Progenitor cell of endocrine pancreas (in vitro differentiated cells): ENCODE data around the gene AGGF1. TPM values are rescaled to one million over a fixed set of nuclear protein-coding genes. Genes with fewer than 3 reads are reported as not detected.

ENCODE experiments used
- DNase-seq: peaks from one replicate; pipeline ENCODE4 v3.0.0; 2021; ENCODE audit warnings: low spot score; ENCODE audit not compliant: unreplicated experiment
- H3K27ac Mint-ChIP-seq: 2 replicates; pipeline ENCODE4 v1.8.0; 2021; ENCODE audit warnings: mild to moderate bottlenecking, moderate library complexity, mixed read lengths
- H3K27me3 Mint-ChIP-seq: 2 replicates; pipeline ENCODE4 v1.8.0; 2021; ENCODE audit warnings: mixed read lengths
- H3K36me3 Mint-ChIP-seq: 2 replicates; pipeline ENCODE4 v1.8.0; 2022; ENCODE audit warnings: mixed read lengths; ENCODE audit not compliant: insufficient read depth
- H3K4me1 Mint-ChIP-seq: 2 replicates; pipeline ENCODE4 v1.8.0; 2021; ENCODE audit warnings: low read depth, mixed read lengths
- H3K4me3 Mint-ChIP-seq: 2 replicates; pipeline ENCODE4 v1.8.0; 2021; ENCODE audit warnings: low read depth, mild to moderate bottlenecking, moderate library complexity, mixed read lengths
- H3K9me3 Mint-ChIP-seq: 2 replicates; pipeline ENCODE4 v1.8.0; 2021; ENCODE audit warnings: low read depth, mixed read lengths
- CTCF ChIP-seq: fragments of 200-600 bp; sonication (generic); IDR thresholded peaks from one replicate; pipeline ENCODE4 v1.5.0; 2021; ENCODE audit warnings: antibody characterized with exemption, mild to moderate bottlenecking; ENCODE audit not compliant: unreplicated experiment
- long read RNA-seq: library from polyadenylated mRNA; unstranded; transcript quantifications from one replicate; pipeline ENCODE4 v2.0.0, GENCODE V29; 2020
- total RNA-seq: library from RNA; stranded (reverse); gene quantifications from 2 replicates; pipeline ENCODE4 v1.2.1, GENCODE V29; 2021

AGGF1 gene
- total RNA-seq = 26.3 and 28.1 TPM in 2 replicates
- long read RNA-seq, full-length matches to known transcripts = 4 of 41 reads
- long read RNA-seq, partial matches to known transcripts = 31 of 41 reads
- long read RNA-seq, other reads (novel, unspliced or antisense) = 6 of 41 reads

- H3K4me1 Mint-ChIP-seq = peaks cover 11% of the 10 kb centered on the region
- H3K9me3 Mint-ChIP-seq = peaks cover 13% of the 10 kb centered on the region
- H3K27ac Mint-ChIP-seq = peak within 1 kb of the TSS; percentile 96
- H3K36me3 Mint-ChIP-seq = peaks cover 11% of the 10 kb centered on the region
- DNase-seq = peak; percentile 64
- peak within 1 kb of the TSS; percentile 87 for H3K4me3 Mint-ChIP-seq
- no peaks in the 10 kb centered on the region for H3K27me3 Mint-ChIP-seq
- no peak for TF ChIP-seq CTCF
These were observed at the start of gene AGGF1 for GRCh38 chr5:77030097-77031071. AGGF1 (plus strand) TSS chr5:77030404; CDS start chr5:77030767, 363 bp downstream.

- H3K9me3 Mint-ChIP-seq = no peaks in the 10 kb centered on the region
- H3K27ac Mint-ChIP-seq = no peak overlapping the region
- H3K36me3 Mint-ChIP-seq = no peaks in the 10 kb centered on the region
- no peak overlapping the region for H3K4me3 Mint-ChIP-seq
- peaks cover 1% of the 10 kb centered on the region for H3K4me1 Mint-ChIP-seq
- no peaks in the 10 kb centered on the region for H3K27me3 Mint-ChIP-seq
- TF ChIP-seq CTCF = no peak
- DNase-seq = no peak
These were observed 49.6 kb upstream of the AGGF1 start for GRCh38 chr5:76980518-76981144.

GRCh38 chr5:76982450-76982849, 47.8 kb upstream of the AGGF1 start:
- no peak for DNase-seq
- TF ChIP-seq CTCF = no peak
- H3K27ac Mint-ChIP-seq = no peak overlapping the region
- H3K4me3 Mint-ChIP-seq = no peak overlapping the region
- no peaks in the 10 kb centered on the region for H3K27me3 Mint-ChIP-seq
- H3K9me3 Mint-ChIP-seq = no peaks in the 10 kb centered on the region
- H3K4me1 Mint-ChIP-seq = peaks cover 6% of the 10 kb centered on the region
- H3K36me3 Mint-ChIP-seq = no peaks in the 10 kb centered on the region

GRCh38 chr5:76983468-76983867, 46.7 kb upstream of the AGGF1 start:
- Mint-ChIP-seq H3K4me1 (peaks cover 6% of the 10 kb centered on the region), H3K4me3 (no peak overlapping the region), H3K27ac (no peak overlapping the region), H3K27me3 (no peaks in the 10 kb centered on the region), H3K36me3 (no peaks in the 10 kb centered on the region), H3K9me3 (no peaks in the 10 kb centered on the region)
- DNase-seq = no peak
- TF ChIP-seq CTCF = no peak

GRCh38 chr5:76986825-76987526, 43.2 kb upstream of the AGGF1 start:
- Mint-ChIP-seq H3K27ac (no peak overlapping the region), H3K4me1 (peaks cover 6% of the 10 kb centered on the region), H3K9me3 (no peaks in the 10 kb centered on the region), H3K27me3 (no peaks in the 10 kb centered on the region), H3K36me3 (no peaks in the 10 kb centered on the region), H3K4me3 (no peak overlapping the region)
- no peak for TF ChIP-seq CTCF
- DNase-seq = no peak
